ENCODE data around the gene CST6. TPM values are rescaled to one million over a fixed set of nuclear protein-coding genes. Genes with fewer than 3 reads are reported as not detected.
A peak's percentile ranks its signal among the peaks of the same experiment; 100 is the strongest.

The CST6 gene
- total RNA-seq, 2 donors from 2014 or later = 2.6 to 6.3 TPM

GRCh38 chr11:65997286-65997685 lies 14.5 kb upstream of the CST6 start:
- H3K27me3 ChIP-seq = no peaks in the 10 kb centered on the region
- no peak overlapping the region for H3K4me3 ChIP-seq
- no peaks in the 10 kb centered on the region for H3K9me3 ChIP-seq
- no peak for DNase-seq (ENCODE audit: low spot score)
- no peak for TF ChIP-seq CTCF (IDR thresholded peaks at IDR 0.05)
- H3K27ac ChIP-seq = no peak overlapping the region
- H3K4me1 ChIP-seq = peaks cover 0 to 15% of the 10 kb centered on the region in 2 donors
- peaks cover 39% of the 10 kb centered on the region for H3K36me3 ChIP-seq

GRCh38 chr11:66001942-66002647 lies 9.7 kb upstream of the CST6 start, which contains the start of the genes BANF1 and EIF1AD:
BANF1 (plus strand) TSS chr11:66002503; CDS start chr11:66003251, 748 bp downstream.
EIF1AD (minus strand) TSS chr11:66002157; CDS start chr11:66000389, 1,768 bp downstream.
- TF ChIP-seq CTCF (IDR thresholded peaks at IDR 0.05) = no peak
- Histone ChIP-seq H3K27me3 (no peaks in the 10 kb centered on the region), H3K9me3 (no peaks in the 10 kb centered on the region), H3K27ac (peak within 1 kb of the TSS; percentile 90 to 91), H3K4me1 (peaks cover 0 to 22% of the 10 kb centered on the region in 2 donors), H3K4me3 (peak within 1 kb of the TSS; percentile 77 to 86), H3K36me3 (peaks cover 48% of the 10 kb centered on the region)
- DNase-seq (ENCODE audit: low spot score) = peak; percentile 94

- Histone ChIP-seq H3K27me3 (no peaks in the 10 kb centered on the region), H3K4me3 (peak overlapping the region; percentile 77 to 86), H3K36me3 (peaks cover 42% of the 10 kb centered on the region), H3K9me3 (no peaks in the 10 kb centered on the region), H3K27ac (peak overlapping the region; percentile 90 to 91), H3K4me1 (peaks cover 0 to 22% of the 10 kb centered on the region in 2 donors)
- no peak for DNase-seq (ENCODE audit: low spot score)
- TF ChIP-seq CTCF (IDR thresholded peaks at IDR 0.05) = peak in 1 of 2 donors; percentile 51
Measured at GRCh38 chr11:66002648-66003225, 9.1 kb upstream of the CST6 start.

- Histone ChIP-seq H3K27me3 (no peaks in the 10 kb centered on the region), H3K4me3 (peak overlapping the region; percentile 77 to 86), H3K36me3 (peaks cover 36% of the 10 kb centered on the region), H3K4me1 (peaks cover 0 to 22% of the 10 kb centered on the region in 2 donors), H3K9me3 (no peaks in the 10 kb centered on the region), H3K27ac (peak overlapping the region; percentile 90 to 91)
- TF ChIP-seq CTCF (IDR thresholded peaks at IDR 0.05) = no peak
- no peak for DNase-seq (ENCODE audit: low spot score)
Measured at GRCh38 chr11:66003291-66003690, 8.5 kb upstream of the CST6 start.

GRCh38 chr11:66004186-66004585 lies 7.6 kb upstream of the CST6 start:
- TF ChIP-seq CTCF (IDR thresholded peaks at IDR 0.05) = no peak
- Histone ChIP-seq H3K9me3 (no peaks in the 10 kb centered on the region), H3K27ac (no peak overlapping the region), H3K27me3 (no peaks in the 10 kb centered on the region), H3K36me3 (peaks cover 27% of the 10 kb centered on the region), H3K4me3 (no peak overlapping the region), H3K4me1 (peaks cover 0 to 22% of the 10 kb centered on the region in 2 donors)
- DNase-seq (ENCODE audit: low spot score) = no peak

All from right atrium auricular region (tissue), 2 donors.